ENCODE results near the gene NUBP1. TPM values are rescaled to one million over a fixed set of nuclear protein-coding genes. Genes with fewer than 3 reads are reported as not detected.

The NUBP1 gene
- total and polyA plus RNA-seq, 9 donors = 15.1 to 37.4 (median 31.2) TPM

DNA sequence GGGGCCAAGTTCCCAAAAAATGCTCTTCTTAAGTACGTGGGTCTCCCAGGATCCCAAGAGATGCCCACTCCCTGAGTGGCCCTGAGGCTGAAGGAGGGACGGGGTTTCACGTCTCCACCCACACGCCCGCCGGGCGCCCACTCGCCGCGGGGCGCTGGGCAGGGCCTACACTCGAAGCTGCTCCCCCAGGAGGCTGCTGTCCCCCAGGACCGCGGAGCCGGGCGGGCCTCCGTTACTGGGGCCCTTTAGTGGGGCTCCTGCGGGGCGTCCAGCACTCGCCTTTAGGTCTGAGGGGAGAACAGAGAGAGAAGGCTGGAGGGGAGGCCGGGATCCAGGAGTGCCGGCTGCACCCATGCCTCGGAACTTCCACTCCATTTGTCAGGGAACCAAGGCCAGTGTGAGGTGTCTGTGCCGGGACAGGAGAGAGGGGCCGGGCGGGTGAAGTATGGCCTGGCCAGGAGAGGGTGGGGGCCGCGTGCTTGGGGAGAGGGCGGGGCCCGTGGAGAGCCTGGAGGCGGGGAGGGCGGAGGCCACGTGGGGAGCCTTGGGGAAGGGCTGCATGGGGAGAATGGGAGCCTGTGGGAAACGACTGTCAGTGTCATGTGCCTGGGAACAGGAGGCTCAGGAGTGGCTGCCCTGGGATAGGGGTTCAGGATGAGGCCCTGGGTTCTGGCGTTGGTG, 18.8 kb downstream of the NUBP1 start:
- intact Hi-C loops (cut with DNase I) = loop anchor here in 2 of 4 donors (10.0 kb wide), 2 partner anchors 152 to 162 kb away; no protein-coding TSS in a partner anchor
- WGBS, 3 donors = 88 to 90% (median 89%) methylated on average over 29 to 35 of the region's 35 CpGs
- peaks cover 4% of the 10 kb centered on the region for H3K36me3 ChIP-seq

DNA sequence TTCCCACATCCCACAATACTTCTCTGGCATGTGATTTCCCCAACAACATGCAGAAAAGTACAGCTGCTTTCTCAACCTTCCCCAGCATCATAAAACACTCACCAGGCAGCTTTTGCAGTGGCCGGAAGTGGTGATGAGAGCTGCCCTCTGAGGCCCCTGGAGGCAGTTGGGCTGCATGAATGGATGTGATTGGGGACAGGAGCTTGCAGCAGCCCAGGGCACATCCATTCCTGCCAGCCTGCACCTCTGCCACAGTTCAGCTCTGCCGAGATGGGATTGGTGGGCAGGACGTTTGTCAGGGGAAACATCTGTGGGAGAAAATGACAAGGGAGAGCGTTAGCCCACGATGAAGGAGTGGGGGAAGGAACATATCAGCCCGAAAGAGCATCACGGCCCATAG, 19.8 kb downstream of the NUBP1 start:
- intact Hi-C loops (cut with DNase I) = loop anchor here in 2 of 4 donors (10.0 kb wide), 2 partner anchors 151 to 161 kb away; no protein-coding TSS in a partner anchor
- H3K36me3 ChIP-seq = peaks cover 4% of the 10 kb centered on the region
- H3K4me1 ChIP-seq (ENCODE audit: insufficient read depth) = no peaks in the 10 kb centered on the region
- DNase-seq = no peak
- no peaks in the 10 kb centered on the region for H3K9me3 ChIP-seq
- no peak overlapping the region for H3K4me3 ChIP-seq
- TF ChIP-seq POLR2A (IDR thresholded peaks at IDR 0.05) (no peak), EP300 (IDR thresholded peaks at IDR 0.05) (no peak)
- TF ChIP-seq, protein P1, sequence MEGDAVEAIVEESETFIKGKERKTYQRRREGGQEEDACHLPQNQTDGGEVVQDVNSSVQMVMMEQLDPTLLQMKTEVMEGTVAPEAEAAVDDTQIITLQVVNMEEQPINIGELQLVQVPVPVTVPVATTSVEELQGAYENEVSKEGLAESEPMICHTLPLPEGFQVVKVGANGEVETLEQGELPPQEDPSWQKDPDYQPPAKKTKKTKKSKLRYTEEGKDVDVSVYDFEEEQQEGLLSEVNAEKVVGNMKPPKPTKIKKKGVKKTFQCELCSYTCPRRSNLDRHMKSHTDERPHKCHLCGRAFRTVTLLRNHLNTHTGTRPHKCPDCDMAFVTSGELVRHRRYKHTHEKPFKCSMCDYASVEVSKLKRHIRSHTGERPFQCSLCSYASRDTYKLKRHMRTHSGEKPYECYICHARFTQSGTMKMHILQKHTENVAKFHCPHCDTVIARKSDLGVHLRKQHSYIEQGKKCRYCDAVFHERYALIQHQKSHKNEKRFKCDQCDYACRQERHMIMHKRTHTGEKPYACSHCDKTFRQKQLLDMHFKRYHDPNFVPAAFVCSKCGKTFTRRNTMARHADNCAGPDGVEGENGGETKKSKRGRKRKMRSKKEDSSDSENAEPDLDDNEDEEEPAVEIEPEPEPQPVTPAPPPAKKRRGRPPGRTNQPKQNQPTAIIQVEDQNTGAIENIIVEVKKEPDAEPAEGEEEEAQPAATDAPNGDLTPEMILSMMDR (IDR thresholded peaks at IDR 0.05) = no peak
- no peaks in the 10 kb centered on the region for H3K27me3 ChIP-seq
- 94 to 96% (median 96%) methylated on average over 7 of the region's 7 CpGs for WGBS, 3 donors
- no peak overlapping the region for H3K27ac ChIP-seq

More for the DNA sequence above, 18.8 kb downstream of the NUBP1 start:
- no peak for DNase-seq
- Histone ChIP-seq H3K9me3 (no peaks in the 10 kb centered on the region), H3K27me3 (no peaks in the 10 kb centered on the region), H3K4me1 (ENCODE audit: insufficient read depth) (no peaks in the 10 kb centered on the region), H3K4me3 (no peak overlapping the region), H3K27ac (no peak overlapping the region)
- TF ChIP-seq, protein P1 (IDR thresholded peaks at IDR 0.05) = no peak
- TF ChIP-seq POLR2A (IDR thresholded peaks at IDR 0.05) (no peak), EP300 (IDR thresholded peaks at IDR 0.05) (no peak)

DNA sequence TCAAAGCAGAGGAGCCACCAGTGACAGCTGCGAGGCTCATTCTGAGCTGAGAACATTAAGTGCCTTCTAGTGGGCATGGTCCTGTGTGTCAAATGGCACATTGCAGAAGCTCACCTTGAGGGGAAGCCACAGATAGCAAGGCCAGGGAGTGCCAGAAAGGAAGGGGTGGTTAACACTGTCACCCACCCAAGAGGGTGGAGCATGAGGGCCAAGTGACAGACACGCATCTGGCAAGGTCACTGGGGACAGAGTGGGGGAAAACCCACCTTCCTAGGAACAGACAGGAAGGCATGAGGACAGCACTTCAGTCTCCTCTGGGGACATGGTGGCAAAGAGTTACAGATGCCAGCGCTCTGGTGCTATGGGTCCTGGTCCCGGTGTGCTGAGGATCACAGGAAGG, 22.1 kb downstream of the NUBP1 start:
- WGBS, 3 donors = 78 to 91% (median 81%) methylated on average over 4 of the region's 4 CpGs
- H3K36me3 ChIP-seq = no peaks in the 10 kb centered on the region
- intact Hi-C loops (cut with DNase I) = loop anchor here in 2 of 4 donors (10.0 kb wide), 2 partner anchors 149 to 159 kb away; no protein-coding TSS in a partner anchor
- no peaks in the 10 kb centered on the region for H3K4me1 ChIP-seq (ENCODE audit: insufficient read depth)
- DNase-seq = no peak
- H3K27me3 ChIP-seq = no peaks in the 10 kb centered on the region
- H3K4me3 ChIP-seq = no peak overlapping the region
- no peaks in the 10 kb centered on the region for H3K9me3 ChIP-seq
- TF ChIP-seq POLR2A (IDR thresholded peaks at IDR 0.05) (no peak), EP300 (IDR thresholded peaks at IDR 0.05) (no peak)
- TF ChIP-seq, protein P1 (IDR thresholded peaks at IDR 0.05) = no peak
- H3K27ac ChIP-seq = no peak overlapping the region

DNA sequence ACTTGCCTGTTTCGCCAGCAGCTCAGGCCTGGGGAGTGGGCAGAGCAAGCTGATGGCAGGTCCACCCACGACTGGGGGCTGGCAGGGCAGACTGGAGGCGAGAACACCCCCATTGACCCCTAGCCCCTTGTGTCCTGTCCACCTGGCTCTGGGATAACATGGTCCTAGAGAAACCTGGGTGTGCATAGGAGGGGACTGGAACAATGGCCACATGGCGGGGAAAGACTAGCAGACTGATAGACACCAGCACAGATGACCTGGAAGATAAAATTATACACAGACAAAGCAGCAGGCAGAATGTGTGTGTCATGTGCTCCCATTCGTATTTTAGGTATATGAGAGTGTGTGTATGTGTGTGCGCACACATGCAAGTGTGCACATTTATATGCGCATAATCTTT, 23.5 kb downstream of the NUBP1 start:
- H3K27me3 ChIP-seq = no peaks in the 10 kb centered on the region
- no peak overlapping the region for H3K27ac ChIP-seq
- no peak overlapping the region for H3K4me3 ChIP-seq
- no peaks in the 10 kb centered on the region for H3K4me1 ChIP-seq (ENCODE audit: insufficient read depth)
- intact Hi-C loops (cut with DNase I) = loop anchor here in 2 of 4 donors (10.0 kb wide), 2 partner anchors 148 to 158 kb away; no protein-coding TSS in a partner anchor
- H3K36me3 ChIP-seq = no peaks in the 10 kb centered on the region
- TF ChIP-seq, protein P1 (IDR thresholded peaks at IDR 0.05) = no peak
- TF ChIP-seq POLR2A (IDR thresholded peaks at IDR 0.05) (no peak), EP300 (IDR thresholded peaks at IDR 0.05) (no peak)
- no peak for DNase-seq
- WGBS, 3 donors = 76 to 90% (median 88%) methylated on average over 7 of the region's 7 CpGs
- no peaks in the 10 kb centered on the region for H3K9me3 ChIP-seq
